ENCODE measurements around the gene CTSL.

The CTSL gene

DNA sequence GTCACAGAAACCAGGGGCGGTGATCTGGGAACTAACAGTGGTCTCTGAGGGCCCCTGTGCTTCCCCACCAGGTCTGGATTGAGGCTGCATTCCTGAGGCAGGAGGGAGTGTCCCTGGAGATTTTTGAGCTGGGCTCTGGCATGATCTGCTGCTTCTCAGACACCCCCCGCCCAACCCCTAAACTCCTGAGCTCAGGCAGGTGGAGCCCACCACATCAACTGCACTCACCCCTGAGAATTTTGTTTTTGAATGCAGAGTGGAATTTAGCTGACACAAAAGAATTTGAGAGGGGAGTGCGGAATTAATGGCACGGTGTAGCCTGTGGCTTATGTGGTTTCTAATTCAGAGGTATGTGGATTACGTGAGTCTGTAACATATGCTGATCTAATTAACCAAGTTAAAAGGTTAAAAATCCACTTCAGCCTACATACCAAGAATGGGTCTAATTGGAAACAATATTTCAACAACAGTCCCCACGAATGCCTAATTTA, 23.9 kb upstream of the CTSL start:
- no peak for DNase-seq

DNA sequence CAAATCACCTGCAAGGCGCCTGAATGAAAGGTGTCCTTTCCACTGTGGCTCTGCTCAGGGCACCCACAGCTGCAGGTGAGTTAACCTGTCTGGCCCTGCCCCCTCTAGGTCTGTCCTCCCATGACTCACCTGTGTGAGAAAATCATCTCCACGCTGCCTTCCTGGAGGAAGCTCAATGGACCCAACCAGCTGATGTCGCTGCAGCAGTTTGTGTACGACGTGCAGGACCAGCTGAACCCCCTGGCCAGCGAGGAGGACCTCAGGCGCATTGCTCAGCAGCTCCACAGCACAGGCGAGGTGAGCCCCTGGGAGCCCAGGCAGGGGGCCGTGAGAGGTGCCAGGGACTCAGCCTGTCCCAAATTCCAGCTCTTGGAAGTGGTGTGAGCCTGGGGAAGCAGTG, 23.0 kb upstream of the CTSL start:
- DNase-seq, result no peak

GRCh38 chr9:87703636-87704276, 22.2 kb upstream of the CTSL start:
- DNase-seq, result no peak

DNA sequence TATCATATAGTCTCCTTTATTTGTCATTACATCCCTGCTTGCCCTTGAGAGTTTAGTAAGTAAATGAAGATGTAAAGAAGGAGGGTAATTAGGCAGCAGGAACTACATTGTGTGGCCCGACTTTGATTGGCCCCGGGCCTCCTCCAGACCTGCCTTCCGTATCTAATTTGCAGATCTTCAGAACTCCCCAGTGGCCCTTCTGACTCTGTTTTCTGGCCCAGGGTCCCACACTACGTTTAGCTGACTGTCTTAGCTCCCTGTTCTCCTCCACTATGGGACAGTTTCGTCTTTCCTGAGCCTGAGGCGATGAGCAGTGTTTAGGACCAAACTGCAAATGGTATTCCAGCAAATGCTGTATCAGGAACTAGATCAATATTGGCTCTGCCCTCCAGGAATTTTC, 21.6 kb upstream of the CTSL start:
- DNase-seq, result no peak

GRCh38 chr9:87706066-87706739, 19.7 kb upstream of the CTSL start:
- DNase-seq, result no peak

DNA sequence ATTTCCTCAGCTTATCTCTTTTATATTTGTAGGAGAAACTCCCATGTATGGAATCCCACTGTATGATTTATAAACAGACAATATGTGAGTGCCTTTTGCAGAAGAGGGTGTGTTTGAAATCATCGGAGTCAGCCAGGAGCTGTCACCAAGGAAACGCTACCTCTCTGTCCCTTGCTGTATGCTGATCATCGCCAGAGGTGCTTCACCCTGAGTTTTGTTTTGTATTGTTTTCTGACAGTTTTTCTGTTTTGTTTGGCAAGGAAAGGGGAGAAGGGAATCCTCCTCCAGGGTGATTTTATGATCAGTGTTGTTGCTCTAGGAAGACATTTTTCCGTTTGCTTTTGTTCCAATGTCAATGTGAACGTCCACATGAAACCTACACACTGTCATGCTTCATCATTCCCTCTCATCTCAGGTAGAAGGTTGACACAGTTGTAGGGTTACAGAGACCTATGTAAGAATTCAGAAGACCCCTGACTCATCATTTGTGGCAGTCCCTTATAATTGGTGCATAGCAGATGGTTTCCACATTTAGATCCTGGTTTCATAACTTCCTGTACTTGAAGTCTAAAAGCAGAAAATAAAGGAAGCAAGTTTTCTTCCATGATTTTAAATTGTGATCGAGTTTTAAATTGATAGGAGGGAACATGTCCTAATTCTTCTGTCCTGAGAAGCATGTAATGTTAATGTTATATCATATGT, 18.0 kb upstream of the CTSL start:
- DNase-seq, result no peak

- no peak for DNase-seq
Observed at GRCh38 chr9:87708546-87708945, 17.4 kb upstream of the CTSL start.

- DNase-seq, result no peak
Observed at GRCh38 chr9:87708986-87709728, 16.8 kb upstream of the CTSL start.

DNA sequence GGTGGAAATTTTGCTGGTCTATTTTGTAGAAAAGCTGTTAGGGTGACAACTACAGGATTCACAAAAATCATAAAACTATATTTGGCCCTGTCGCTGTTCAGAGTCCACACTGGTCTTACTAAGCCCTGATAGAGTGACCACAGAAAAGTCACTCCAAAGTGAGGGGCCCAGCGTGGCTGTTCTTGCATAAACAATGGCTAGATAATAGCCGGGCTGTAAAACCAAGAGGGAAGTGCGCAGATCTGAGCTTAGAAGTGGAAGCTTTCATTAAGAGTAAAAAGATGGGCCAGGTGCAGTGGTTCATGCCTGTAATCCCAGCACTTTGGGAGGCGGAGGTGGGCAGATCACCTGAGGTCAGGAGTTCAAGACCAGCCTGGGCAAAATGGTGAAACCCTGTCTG, 15.5 kb upstream of the CTSL start:
- no peak for DNase-seq

DNA sequence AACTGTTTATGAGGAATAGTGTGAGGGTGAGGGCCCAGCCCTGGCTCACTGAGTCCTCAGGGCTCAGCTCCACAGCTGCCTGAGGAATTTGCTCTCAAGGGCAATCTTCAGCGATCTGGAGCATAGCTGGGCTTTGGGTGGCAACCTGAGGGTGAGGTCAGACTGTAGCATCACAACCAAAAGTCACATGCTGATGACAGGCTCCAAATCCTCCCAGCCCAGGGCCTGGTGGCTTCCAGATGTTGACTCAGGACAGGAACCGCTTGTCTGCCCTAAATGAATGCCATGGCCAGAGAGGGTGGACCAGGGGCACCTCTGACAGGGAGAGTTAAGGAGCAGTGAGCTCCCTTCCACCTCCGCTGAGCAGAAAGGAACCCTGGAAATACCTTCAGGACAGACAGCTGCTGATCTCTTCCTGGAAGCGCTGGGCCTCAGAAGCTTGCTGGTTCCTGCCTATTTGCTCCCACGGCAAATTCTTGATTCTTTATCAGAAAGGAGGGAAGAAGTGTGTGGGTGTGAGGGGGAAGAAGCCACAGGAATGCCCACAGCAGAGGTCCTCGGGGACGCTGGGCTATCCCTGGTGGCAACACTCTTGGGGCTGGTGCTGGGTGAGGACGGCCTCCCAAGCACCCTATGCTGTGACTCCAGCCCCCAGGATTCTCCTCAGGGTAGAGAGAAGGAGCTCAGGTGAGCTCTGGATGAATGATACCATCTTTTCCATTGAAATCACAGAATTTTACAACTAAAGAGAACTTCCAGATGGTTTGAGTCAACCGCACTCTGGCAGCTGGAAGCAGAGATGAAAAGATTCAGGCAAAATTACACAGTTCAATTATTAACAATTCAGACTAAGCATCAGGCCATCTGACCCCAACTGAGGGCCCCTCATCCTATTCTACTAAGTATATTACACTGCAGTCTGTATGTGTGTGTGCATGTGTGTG, 13.8 kb upstream of the CTSL start:
- DNase-seq, result no peak

- DNase-seq, result no peak
Observed at GRCh38 chr9:87712801-87713277, 13.1 kb upstream of the CTSL start.

DNA sequence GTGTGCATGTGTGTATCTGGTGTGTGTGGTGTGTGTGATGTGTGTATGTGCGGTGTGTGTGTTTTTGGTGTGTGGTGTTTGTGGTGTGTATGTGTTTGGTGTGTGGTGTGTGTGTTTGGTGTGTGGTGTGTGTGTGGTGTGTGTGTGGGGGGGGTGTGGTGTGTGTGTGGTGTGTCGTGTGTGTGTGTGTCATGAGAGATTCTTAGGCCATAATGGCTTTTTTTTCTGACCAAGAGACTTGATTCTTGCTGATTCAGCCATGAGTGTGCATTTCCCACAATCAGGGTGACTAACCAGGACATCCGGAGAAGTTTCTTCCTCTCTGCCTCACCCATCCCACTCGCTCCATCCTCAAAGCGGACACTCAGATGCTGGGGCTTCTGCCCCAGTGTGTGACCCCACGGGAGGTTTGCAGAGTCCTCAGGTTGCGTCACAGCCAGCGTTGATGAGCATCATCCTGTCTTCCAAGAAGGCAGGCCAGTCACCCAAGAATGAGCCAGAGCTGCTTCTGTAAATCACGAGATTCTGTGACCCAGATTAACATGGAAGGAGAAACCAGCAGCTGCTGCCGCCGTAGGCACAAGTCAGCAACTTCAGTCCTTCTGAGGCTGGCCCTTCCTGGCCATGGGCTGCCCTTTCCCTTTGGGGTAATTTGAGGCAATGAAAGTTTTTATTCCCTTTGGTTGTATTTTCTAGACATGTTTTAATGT, 12.5 kb upstream of the CTSL start:
- DNase-seq, result peak; percentile 85

DNA sequence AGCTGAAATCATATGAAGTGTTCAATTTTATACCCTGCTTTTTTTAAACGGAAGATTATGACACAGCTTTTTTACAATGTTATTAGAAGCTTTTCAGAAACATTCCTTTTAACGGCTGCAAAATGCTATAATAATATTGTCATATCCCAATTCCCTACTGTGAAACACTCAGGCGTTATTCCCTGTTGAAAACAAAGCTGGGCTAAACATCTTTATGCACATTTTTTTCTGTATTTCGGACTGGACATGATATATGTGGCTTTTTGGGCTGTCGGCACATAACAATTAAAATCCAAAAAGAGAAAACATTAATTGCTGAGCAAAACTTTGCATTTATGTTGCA, 12.0 kb upstream of the CTSL start:
- DNase-seq, result no peak

DNA sequence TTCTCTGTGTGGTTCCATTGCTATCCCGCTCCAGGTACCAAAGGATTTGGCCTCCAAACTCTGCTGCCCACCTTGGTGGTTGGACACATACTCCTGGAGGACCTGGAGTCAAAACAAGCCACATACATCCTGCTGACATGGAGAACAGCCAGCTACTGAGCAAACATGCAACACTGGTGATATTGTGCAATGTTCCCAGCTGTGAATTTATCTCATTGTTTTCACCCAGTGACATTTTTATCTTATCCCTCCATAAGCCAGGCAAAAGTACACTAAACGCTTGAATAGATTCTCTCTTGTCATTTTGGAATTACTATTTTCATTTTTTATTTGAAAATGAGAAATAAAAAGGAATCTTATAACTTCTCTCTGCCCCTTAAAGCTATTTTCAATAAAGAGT, 11.1 kb upstream of the CTSL start:
- no peak for DNase-seq

- no peak for DNase-seq
Observed at GRCh38 chr9:87716141-87716540, 9.8 kb upstream of the CTSL start.

- no peak for DNase-seq
Observed at GRCh38 chr9:87717456-87717855, 8.5 kb upstream of the CTSL start.

GRCh38 chr9:87718231-87718630, 7.7 kb upstream of the CTSL start:
- no peak for DNase-seq

GRCh38 chr9:87718852-87719612, 6.9 kb upstream of the CTSL start:
- no peak for DNase-seq

DNA sequence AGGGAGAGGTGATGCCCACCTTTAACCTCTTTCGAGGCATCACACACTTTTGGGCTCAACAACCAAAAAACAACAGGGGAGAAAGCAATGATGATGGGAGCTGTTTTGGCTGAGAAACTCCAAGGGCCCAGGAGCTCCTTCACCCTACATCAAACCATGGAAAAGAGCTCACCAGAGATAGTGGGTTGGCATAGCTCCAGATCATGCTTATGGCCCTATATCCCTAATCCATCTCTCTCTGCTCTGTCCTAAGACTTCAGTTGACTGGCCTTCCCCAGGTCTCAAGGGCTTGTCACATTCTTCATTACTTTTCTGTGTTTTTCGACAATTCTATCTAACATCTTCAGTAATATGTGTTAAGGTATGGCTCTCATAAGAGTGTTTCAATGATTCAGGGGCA, 5.7 kb upstream of the CTSL start:
- no peak for DNase-seq

DNA sequence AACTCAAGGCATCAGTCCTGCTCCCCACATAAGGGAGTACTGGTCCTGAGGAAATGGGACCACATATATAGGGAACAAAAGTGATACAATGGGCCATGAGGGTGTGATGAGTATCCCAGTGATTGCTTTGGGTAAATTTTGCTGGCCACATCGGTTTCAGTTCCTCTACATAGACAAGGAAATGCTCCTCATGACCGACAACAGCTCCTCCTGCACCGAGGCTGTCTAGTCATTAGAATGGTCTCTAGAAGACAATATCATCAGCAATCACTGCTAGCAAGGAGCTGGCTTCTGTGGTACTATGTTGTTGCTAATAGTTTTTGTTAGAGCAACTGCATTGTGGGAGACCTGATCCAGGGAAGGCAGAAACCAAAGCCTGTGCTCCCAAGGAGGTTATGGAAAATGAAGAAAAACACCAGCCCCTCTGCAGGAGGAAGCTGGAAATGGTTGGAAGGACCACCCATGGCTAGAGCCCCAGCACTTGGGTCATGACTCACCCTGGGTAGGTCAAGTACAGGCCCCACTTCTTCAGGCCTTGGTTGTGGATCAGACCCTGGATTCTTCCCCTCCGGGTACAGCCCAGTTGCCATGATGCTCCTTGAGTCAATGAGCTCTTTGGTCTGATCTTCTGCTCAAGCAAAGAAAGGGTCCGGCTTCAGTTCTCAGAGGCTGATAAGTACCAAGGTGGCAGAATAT, 3.4 kb upstream of the CTSL start:
- no peak for DNase-seq

Measured in activated effector memory CD4-positive, alpha-beta T cell treated with anti-CD3 and anti-CD28 coated beads, Interleukin-2, amount 50 U/mL, for 16 hours (primary cell).